ENCODE data around the gene PRKN.

GRCh38 chr6:161973064-161973463 is 754.5 kb downstream of the PRKN start:
- TF ChIP-seq, protein P1, sequence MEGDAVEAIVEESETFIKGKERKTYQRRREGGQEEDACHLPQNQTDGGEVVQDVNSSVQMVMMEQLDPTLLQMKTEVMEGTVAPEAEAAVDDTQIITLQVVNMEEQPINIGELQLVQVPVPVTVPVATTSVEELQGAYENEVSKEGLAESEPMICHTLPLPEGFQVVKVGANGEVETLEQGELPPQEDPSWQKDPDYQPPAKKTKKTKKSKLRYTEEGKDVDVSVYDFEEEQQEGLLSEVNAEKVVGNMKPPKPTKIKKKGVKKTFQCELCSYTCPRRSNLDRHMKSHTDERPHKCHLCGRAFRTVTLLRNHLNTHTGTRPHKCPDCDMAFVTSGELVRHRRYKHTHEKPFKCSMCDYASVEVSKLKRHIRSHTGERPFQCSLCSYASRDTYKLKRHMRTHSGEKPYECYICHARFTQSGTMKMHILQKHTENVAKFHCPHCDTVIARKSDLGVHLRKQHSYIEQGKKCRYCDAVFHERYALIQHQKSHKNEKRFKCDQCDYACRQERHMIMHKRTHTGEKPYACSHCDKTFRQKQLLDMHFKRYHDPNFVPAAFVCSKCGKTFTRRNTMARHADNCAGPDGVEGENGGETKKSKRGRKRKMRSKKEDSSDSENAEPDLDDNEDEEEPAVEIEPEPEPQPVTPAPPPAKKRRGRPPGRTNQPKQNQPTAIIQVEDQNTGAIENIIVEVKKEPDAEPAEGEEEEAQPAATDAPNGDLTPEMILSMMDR (IDR thresholded peaks at IDR 0.05; ENCODE audit: poor library complexity): no peak
- TF ChIP-seq EZH2 (IDR thresholded peaks at IDR 0.05; ENCODE audit: borderline replicate concordance) (no peak), EZH2phosphoT487 (IDR thresholded peaks at IDR 0.05; ENCODE audit: low read depth, severe bottlenecking, unreplicated experiment) (no peak)
